ENCODE data around the gene PSMB9.

DNA sequence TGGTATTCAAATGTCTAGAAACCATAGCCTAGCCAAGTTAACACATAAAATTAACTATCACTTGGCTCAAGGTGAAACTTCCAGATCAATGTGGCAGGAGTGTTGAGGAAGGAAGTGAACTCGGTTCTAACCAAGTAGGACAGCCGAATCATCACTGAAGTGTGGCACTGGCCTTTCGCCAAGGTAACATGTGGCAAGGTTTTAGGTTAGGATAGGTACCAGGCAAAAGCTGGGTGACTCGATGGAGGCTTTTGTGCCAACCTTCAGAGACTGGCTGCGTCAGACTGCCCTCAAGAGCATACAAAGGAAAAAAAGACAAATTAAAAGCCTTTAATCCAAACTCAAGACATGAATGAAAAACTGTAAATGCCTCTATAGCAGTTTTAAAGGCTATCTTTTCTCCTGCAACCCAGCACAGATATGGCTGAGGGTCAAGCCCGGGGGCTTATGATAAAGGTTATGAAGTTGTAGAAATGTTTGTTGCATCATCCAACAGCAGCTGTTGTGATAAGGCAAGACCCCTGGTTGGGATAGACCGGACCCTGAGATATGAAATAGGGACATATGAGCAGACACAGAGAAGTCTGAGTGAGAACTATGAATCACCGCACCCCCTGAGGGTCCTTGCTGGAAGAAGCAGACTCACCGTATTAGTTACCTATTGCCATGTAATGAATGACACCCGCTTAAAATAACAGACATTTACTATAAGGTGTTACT lies 11.9 kb downstream of the PSMB9 start:
- TF ChIP-seq YY1 (IDR thresholded peaks at IDR 0.05; ENCODE audit: insufficient read depth, insufficient read length) (no peak), ZNF274 (IDR thresholded peaks at IDR 0.05; ENCODE audit: low read depth, low read length) (no peak)
